Activated CD4-positive, alpha-beta T cell treated with anti-CD3 and anti-CD28 coated beads, Interleukin-2, Interleukin-6, amounts not matched to agents 100 ng/mL and 50 ng/mL, durations not matched to agents 16 hours and 8 hours (primary cell): Measurements from ENCODE around the gene CCNB3.
"Not testable (repeated sequence)": the region's sequence is repeated elsewhere in the genome, so short reads cannot be mapped to it uniquely, and the experiment has no call there.

Source experiments
- DNase-seq: peaks from one replicate; pipeline ENCODE4 v3.0.0-alpha.2; 2020

Gene CCNB3, protein sequence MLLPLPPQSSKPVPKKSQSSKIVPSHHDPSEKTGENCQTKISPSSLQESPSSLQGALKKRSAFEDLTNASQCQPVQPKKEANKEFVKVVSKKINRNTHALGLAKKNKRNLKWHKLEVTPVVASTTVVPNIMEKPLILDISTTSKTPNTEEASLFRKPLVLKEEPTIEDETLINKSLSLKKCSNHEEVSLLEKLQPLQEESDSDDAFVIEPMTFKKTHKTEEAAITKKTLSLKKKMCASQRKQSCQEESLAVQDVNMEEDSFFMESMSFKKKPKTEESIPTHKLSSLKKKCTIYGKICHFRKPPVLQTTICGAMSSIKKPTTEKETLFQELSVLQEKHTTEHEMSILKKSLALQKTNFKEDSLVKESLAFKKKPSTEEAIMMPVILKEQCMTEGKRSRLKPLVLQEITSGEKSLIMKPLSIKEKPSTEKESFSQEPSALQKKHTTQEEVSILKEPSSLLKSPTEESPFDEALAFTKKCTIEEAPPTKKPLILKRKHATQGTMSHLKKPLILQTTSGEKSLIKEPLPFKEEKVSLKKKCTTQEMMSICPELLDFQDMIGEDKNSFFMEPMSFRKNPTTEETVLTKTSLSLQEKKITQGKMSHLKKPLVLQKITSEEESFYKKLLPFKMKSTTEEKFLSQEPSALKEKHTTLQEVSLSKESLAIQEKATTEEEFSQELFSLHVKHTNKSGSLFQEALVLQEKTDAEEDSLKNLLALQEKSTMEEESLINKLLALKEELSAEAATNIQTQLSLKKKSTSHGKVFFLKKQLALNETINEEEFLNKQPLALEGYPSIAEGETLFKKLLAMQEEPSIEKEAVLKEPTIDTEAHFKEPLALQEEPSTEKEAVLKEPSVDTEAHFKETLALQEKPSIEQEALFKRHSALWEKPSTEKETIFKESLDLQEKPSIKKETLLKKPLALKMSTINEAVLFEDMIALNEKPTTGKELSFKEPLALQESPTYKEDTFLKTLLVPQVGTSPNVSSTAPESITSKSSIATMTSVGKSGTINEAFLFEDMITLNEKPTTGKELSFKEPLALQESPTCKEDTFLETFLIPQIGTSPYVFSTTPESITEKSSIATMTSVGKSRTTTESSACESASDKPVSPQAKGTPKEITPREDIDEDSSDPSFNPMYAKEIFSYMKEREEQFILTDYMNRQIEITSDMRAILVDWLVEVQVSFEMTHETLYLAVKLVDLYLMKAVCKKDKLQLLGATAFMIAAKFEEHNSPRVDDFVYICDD (N-terminal part only)

DNA sequence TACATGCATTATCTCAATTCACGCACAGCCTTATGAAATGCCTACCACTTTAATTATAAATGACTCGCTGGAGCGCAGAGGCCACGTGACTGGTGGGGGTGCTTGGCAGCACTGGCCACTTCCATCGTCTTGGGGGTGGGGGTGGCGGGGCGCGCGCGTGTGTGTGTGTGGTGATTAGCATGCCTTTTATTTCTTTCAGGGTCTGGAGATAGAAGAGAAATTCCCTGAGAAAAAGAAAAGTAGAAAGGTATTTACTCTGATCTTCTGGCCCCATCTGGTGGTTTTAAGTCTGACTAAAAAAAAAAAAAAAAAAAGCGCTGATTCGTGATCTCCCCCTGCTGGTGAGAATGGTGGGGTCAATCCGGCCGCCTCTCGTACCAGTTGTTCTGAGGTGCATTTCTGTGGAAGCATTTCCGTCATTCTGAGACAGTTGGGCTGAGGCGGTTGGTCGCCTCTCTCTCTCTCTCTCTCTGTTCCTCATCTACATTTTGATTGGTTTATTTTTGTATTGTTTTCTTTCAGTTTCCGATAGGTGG is at the start of gene CCNB3:
Gene CCNB3 (plus strand): TSS at position 402 of the 536 bp plus-strand sequence. CDS start 80,399 bp downstream, outside the sequence.
- DNase-seq = peak; percentile 77

DNA sequence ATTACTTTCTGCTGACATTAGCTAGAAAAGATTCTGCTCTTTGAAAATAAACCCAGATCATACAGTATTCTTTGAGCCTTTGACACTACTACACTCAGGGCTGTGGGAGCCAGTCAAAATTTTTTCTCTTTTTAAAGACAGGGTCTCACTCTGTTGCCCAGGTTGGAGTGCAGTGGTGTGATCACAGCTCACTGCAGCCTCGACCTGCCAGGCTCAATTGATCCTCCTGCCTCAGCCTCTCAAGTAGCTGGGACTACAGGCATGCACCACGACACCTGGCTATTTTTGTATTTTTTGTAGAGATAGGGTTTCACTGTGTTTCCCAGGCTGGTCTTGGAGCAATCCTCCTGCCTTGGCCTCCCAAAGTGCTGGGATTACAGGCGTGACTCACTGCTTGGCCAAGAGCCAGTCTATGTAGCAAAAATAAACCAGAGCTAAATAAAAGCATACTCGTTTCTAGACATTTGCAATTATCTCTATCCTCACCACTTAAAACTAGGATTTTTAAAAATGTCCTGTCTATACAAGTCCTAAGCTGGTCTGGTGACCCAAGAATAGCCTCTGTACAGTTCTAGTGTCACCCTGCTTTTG is 46.9 kb upstream of the CCNB3 start:
- no peak for DNase-seq

DNA sequence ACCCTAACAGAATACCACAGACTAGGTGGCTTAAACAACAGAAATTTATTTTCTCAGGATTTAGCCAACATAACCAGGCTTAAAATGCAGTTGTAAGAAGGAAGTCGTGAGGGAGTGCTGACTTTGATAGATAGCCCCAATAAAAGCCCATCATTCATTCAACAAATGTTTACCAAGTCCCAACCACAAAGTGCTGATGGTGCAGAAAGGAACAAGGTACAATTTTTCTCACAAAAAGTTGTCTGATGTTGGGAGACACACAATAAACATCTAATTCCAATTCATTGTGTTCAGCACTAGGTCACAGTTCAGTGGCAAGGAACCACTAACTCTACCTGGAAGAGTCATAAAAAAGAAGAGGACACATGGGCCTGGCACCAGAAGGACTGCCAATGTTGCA is 46.0 kb upstream of the CCNB3 start:
- no peak for DNase-seq

DNA sequence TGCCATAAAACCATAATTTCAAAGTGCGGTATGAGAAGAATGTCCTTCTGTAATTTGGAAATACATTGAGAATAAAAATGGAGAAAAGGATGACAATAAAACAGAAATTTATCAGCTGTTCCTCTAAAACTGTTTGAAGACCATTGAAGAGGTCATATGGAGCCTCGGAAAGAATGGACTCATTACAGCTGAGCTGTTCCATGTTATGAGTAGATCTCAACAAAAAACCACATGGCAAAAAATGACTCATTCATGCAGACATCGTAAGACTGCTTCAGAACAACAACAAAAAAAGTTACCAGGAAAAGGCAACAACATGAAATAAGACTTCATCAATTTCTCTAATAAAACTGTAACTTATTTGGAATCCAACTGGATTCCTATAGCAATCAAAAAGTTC is 43.4 kb upstream of the CCNB3 start:
- DNase-seq = peak; percentile 28

DNA sequence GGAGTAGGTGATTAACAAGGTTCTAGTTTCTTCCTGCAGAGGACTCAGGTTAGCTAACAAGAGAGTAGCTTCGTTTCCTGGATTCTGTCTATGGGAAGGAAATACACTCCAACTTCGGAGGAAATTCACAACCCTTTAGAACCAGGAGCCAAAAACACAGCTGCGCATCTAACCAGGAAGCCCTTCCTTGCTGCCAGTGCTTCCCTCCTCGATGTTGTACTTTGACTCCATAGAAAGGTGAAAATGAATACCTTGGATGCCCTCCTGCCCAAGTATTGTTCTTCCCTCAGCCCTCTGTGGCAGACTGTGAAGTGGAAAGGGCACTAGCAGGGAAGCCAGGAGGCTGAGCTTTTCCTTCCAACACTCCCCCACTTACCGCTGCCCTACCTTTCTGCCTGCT is 38.8 kb upstream of the CCNB3 start:
- DNase-seq = no peak

DNA sequence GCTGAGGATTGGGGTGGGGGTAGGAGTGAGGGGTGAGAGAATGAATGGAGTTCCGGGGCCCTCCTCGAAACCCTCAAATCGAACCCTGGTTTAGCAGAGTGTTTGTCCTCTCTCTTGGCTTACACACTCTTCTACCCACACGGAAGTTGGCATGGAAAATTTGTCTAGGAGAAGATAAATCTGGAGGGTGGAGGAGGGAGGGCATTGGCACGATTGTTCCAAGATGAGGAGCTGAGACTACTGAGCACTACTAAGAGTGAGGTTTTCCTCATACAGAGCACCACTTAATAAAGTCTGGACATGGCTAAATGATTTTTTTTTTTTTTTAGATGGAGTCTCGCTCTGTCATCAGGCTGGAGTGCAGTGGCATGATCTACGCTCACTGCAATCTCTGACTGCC is 37.2 kb upstream of the CCNB3 start:
- no peak for DNase-seq

DNA sequence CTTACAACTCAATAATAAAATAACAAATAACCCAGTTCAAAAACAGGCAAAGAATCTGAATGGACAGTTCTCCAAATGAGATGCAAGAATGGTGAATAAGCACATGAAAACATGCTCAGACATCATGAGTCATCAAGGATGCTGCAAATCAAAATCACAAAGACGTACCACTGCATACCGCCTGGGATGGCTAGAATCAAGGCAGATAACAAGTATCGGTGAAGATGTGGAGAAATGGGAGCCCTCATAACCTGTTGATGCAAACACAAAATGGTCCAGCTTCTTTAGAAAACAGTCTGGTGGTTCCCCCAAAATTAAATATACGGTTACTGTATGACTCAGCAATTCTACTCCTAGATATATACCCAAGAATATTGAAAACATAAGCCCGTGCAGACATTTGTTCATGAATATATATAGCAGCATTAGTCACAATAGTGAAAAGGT is 36.3 kb upstream of the CCNB3 start:
- peak; percentile 16 for DNase-seq

DNA sequence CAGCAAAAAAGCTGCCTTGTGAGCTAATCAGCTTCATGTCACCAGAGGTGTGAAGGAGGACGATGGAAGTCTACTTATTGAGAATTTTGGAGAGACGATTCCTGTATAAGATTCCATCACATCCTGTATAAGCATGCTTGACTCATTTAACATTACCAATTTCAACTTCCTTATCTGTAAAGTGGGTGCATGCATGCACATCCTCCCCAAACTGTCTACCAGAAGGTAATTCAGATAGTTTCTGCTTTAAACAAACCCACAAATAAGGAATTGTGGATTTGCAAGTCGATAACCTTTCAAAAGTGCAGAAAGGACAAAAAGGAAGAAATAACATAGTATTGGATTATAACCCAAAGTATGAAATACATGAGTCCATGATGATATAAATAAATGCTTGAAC is 34.8 kb upstream of the CCNB3 start:
- no peak for DNase-seq

DNA sequence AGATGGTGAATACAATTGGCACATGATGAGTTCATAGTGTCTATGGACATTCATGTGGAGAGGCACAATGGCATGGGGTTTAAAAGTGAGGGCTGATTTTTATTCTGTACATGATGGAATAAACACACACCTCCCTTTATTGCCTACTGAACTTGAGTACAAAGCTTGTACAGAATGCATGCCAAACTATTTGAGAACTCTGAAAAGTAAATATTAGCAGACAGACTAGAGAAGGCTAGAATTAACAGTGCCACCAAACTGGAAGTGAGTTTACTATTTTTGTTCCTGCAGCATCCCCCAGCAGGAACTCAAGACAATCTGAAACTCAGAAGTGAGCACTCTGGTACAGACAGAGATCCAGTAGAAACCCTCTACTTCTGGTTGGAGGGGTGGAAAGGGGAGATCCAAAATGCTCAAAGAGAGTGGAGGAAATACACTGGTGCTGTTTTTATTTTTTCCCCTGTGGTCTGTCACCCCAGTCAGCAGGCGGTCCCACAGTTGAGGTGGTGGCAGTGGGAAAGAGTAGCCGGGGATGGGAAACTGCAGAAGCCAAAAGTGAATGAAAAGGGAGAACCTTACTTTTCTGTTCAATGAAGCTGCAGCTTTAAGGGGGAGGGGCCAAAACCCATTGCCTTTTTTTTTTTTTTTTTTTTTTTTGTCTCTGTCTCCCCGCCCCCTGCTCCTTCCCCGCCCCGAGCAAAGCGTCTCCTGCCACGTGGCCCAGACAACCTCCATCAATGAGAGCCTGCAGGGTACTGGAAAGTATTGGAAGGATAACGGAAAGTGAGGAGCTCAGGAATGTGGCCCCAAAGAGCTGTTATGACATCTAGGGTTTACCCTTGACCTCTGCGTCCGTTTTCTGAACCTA is 24.3 kb upstream of the CCNB3 start:
- DNase-seq = no peak

DNA sequence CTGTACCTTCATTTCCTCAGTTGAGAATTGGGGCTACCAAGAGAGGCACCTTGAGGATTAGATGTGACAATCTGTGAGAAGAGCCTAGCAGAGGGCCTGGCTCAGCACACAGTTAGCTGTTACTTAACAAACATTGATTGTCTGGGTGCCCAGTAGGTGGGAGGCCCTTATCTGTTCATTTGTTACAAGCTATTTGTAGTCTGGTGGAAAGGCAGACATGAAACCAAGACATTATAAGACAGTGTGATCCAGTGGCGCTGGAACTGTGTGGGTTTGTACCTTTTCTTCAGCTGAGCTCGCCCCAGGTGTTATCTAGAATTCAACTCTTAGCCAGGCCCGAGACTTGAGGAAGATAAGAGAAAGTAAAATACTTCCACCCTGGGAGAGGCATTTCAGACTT is 20.7 kb upstream of the CCNB3 start:
- no peak for DNase-seq

DNA sequence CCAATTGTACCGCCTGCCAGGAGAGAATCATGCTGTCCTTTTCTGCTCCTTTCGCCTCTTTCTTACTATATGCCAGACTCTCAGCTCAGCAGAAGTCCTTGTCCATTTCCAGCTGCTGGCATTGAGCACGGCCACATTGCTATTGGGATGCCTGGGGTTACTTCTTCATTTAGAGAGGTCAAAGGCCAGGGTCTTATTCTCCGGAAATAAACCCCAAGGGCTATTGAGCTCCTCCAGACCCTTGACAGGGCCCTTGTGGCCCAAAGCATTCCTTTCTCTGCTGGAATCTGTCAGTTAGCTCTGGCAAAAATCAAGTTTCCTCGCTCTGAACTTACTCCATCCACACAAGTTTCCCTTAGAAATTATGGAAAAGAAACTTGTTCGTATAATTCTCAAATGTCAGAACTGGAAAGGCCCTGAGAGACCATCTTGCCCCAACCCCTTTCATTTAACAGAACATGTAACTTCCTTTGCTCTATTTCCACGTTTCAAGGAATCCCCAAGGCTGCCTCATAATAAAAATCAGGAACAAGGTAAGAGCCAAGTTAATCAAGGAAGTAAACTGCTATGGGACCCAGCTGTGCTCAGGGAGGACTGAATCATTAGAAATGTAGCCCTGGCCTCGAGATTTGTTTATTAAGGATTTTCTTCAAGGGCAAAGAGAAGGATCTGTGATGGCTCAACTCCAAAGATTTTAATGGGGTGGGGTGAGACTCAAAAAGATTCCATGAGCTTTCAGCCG is 15.5 kb upstream of the CCNB3 start:
- no peak for DNase-seq

DNA sequence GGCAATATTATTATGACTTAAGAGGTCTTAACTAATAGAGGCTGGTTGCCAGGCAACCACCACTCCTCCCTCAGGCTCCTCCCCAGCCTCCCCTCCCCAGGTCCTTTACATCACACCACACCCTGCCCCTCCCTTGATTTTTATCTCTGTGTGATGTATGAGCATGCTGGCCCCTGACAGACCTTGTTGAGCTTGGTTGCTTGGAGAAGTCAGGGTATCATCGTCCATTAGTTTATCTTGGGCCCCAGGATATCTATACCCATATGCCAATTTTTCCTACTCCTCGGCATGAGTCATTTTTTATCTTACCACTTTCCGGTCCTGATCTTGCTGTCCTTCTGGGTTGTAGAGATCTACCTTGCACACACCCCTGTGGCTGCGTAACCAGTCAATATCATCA is 6.2 kb upstream of the CCNB3 start:
- DNase-seq = no peak

DNA sequence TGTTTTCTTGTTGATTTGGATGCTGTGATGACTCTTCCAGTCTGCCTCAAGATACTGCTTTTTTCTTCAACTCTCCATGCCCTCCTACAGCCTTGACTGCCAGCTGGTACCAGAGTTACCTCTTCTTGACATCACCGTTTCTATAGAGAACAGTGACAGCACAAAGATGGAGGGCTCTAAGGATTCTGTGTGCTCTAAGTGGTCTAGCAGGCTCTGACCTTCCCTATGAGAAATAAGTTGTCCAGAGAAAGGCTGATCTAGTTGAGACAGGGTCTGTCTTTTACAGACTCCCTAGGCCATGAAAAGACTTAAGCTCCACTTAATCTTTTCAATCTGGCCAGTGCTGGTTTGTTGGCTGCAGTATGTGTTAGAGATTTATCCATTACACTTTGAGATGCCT is 3.7 kb upstream of the CCNB3 start, which contains the start of gene AKAP4:
Gene AKAP4 (minus strand): TSS at position 101 of the 400 bp plus-strand sequence. CDS start 118 bp downstream, outside the sequence.
- DNase-seq = no peak

DNA sequence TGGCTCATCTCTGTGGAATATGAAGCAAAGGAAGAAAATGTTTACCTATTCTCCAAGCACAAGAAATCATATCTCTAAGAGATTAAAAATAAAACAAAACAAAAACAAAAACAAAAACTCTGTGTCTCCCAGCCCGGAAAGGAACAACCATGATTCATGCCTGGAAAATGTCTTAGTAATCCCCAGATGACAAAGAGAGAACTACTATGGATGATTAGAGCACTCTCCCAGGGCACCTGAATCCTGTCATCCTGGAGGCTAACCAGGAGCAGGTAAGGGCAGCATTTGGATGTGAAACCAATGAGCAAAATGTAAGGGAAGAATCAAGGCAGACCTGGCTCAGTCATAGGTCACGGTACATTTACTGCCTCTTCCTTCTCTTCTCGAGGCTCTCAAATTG is 2.0 kb upstream of the CCNB3 start:
- DNase-seq = no peak

DNA sequence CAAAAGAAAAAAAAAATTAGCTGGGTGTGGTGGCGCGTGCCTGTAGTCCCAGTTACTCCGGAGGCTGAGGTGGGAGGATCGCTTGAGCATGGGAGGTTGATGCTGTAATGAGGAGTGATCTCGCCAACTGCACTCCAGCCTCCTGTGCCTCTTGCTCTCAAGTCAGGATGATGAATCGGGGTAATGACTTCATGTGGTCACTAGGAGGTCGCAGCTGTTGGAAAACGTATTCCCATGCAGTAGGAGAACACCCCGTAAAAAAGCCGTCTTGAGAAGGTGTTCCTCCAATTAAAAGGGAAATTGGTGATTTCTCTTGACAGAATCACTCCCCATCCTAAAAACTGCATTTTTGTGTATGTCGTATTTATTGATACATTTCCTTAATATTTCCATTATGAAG is 2.2 kb downstream of the CCNB3 start:
- no peak for DNase-seq

DNA sequence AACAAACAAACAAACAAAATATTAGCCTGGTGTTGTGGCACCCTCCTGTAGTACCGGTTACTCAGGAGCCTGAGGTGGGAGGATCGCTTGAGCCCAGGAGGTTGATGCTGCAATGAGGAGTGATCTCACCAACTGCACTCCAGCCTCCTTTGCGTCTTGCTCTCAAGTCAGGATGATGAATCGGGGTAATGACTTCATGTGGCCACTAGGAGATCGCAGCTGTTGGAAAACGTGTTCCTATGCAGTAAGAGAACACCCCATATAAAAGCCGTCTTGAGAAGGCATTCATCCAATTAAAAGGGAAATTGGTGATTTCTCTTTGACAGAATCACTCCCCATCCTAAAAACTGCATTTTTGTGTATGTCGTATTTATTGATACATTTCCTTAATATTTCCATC is 6.9 kb downstream of the CCNB3 start:
- peak; percentile 23 for DNase-seq

DNA sequence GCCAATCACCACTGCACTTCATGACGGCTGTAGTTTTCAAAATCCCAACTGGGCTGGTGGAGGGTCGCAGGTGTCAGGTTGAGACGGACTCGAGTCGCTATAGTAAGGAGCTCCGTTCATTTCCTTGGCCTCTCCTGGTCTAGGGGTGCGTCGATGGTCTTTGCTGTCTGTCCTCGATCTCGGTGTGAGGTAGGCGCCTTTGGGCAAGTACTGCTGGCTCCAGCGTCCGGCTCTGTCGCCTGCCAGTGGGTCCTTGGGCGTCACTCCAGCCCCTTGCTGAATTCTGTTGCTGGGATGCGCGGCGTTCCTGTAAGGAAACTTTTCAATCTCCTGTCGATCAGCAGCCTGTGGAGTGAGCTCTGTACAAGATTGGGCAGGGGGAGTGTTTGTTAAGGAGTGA is 76.7 kb downstream of the CCNB3 start:
- no peak for DNase-seq

DNA sequence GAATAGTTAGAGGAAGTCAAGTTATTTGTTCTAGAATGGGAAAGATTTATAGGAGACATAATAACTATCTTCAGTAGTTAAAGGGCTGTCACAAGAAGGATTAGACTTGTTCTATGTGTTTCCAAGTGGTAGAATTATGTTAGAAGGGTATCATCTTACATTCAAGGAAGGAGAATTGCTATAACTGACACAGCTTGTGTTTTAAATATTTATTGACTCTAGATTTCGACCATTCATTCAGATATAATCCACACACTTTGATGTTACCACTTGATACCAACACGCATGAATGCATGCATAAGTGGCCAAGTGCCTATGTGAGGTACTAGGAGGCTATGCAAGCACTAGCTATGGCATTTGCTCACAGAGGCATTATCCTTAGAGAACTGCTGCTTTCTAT is 122.7 kb downstream of the CCNB3 start:
- no peak for DNase-seq

DNA sequence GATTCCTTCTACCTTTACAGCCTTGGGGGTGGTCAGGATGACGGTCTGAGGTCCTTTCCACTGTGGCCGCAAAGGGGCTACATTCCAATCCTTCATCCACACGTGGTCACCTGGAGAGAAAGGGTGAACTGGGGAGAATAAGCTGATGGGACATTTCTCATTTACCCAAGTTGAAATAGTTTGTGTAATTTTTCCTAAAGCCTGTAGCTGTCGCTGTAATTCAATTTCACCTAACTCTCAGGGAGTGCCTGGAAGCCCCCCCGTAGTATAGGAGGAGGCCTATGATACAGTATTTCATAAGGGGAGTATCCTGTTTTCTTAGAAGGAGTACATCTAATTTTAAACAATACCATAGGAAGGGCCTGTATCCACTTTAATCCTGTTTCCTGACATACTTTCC is 128.1 kb downstream of the CCNB3 start:
- DNase-seq = not testable (repeated sequence)

DNA sequence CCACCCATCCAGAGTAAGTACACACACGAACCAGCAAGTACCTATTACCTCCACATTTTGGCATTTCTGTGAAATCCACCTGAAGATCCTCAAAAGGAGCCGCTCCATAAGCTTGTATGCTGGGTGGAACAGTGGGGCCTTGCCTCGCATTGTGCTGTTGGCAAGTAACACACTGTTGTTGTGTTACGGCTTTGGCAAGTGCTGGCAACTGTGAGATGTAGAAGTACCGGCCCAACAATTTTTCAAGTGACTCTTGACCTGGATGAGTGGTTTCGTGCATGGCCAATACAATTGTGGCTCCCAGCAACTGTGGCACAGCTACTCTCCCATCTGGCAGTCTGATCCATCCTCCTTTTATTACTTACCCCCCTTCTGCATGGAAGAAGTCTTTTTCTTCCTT is 128.7 kb downstream of the CCNB3 start:
- DNase-seq = no peak

DNA sequence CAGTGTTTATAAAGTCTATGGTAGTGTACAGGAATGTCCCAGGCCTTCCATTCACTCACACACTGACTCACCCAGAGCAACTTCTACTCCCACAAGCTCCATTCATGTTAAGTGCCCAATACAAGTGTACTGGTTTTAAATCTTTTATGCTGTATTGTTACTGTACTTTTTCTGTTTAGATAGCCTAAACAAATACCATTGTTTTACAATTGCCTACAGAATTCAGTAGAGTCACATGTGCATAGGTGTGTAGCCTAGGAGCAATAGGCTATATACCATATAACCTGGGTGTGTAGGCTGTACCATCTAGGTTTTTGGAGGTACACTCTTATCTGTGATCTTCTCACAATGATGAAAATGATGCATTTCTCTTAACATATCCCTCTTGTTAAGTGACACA is 139.4 kb downstream of the CCNB3 start:
- DNase-seq = no peak
